Hepatic stellate cell (primary cell): Measurements from ENCODE around the gene ITPR2.
A peak's percentile ranks its signal among the peaks of the same experiment; 100 is the strongest.
"Not testable (repeated sequence)": the region's sequence is repeated elsewhere in the genome, so short reads cannot be mapped to it uniquely, and the experiment has no call there.

Source experiments
- DNase-seq: peaks from one replicate; pipeline ENCODE4 v3.0.0; 2011; ENCODE audit warnings: low spot score

The ITPR2 gene

DNA sequence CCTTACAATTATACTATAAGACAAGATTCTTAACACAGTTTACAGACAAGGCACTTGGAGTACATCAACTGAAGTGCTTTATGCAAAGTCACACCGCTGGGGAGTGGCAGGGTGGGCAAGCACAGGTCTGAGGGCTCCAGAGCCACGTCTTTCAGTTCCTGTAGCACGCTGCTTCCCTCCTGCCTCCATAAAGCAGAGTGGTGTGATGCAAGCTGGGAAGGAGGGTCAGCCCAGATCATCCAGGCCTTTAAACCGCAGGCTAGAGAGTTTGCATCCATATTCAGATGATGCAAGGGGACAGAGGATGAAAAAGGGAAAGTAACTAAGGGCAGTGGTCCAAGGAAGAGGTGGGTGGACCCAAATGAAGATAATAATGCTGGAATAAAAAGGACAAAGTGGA, 132.6 kb downstream of the ITPR2 start:
- DNase-seq, result no peak

DNA sequence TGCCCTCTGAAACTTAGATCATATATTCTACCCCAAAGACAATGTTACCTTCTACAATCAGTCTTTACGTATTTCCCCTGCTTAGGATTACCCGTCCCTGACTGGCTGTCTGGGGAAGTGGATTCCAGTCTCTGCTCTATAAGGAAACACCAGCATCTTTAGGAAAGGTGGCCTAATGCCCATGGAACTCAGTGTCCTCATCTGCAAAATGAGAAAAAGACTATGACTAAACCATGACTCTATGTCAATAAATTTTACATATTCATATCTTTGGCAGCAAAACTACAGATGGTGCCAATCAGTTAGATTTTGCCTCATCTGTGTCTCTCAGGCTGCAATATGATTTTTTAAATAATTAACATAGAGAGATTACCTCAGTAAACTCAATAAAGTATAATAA, 133.8 kb downstream of the ITPR2 start:
- DNase-seq, result no peak

DNA sequence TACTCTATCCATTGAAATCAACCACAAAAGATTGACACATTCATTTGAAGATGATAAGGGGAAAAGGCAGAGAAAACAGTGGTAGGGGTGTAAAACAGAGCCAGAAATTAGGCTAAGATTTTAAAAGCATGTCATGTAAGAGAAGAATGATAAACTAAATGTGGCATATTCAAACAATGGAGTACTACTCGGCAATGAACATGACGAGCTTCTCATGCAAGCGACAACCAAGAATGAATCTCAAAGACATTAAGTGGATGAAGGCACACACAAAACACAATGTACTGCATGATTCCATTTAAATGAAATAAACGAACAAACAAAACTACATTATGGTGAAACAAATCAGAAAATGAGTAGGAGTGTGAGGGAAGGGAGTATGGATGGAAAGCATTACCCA, 134.8 kb downstream of the ITPR2 start:
- no peak for DNase-seq

DNA sequence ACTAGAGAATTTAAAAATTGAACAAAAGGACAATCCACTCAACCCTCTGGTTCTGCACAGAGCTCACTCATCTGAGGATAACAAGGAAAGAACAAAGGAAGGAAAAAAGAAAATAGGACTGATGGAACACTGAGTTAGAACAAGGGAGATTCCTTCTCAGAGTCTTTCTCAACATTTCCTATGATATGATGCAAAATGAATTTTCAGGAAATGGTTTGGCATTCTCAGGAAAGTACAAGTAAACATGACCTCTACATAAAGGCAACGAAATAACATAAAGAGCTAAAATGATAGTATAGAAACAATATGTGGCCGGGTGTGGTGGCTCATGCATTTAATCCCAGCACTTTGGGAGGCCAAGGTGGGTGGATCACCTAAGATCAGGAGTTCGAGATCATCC, 135.8 kb downstream of the ITPR2 start:
- no peak for DNase-seq

DNA sequence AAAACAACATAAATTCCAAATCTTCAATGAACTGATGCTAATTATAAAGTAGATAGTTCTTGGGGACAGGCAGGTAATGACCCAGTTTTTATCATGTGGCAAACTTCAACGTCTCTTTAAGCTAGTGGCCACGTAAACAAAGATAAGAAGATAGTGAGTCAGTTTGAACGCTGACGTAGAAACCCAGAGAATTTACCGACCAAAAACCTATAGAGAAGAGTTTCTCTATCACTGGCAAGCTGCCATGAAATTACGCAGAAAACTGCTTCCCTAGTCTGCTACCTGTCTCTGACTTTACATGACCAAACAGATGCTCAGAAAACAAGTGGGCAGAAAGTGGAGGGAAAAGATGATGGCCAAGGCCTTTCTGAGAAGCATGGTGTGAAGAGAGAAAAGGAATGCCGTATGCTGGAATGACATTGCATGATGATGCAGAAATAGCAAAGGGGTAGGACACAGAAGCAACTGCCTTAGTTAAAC, 136.3 kb downstream of the ITPR2 start:
- DNase-seq, result no peak

DNA sequence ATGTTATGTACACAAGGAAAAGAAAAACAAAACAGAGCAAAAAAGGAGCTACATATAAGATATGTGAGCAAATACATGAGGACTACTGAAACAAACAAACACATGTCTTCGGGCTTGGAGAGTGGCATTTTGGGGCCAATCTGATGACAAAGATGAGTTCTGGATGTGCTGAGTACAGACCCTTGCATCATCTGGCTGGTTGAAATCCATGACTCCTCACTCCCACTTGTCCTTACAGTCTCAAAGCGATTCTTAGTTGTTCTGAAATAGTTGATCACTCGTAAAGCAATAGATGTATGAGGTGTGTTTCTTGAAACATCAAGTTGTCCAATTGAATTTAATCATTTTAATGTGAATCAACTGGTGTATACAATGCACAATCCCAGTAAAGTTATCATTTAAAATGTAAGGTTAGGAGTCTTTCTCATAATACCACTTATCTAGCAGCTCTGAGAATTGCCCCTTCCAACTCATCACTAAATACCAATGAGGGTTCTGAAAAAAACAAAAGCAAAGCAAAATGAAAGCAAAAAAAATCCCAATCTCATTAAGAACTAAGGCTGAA, 136.9 kb downstream of the ITPR2 start:
- DNase-seq, result no peak

DNA sequence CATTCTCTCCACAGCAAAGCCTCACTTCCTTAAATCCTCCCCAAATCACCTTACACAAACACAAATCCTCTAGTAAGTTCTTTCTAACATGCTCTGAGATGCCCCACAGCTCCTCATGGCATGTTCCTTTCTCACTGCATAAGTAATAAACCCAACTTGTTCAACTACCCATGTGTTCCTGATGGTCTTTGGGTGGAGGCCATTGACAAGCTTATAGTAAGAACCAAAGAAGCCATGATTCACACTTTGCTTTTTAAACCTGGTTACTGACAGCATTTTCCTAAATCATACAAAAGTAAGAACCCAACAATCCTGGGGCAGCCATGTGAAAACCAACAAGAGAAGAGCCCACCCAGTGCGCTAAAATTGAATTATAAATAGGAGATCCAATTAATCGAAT, 138.6 kb downstream of the ITPR2 start:
- DNase-seq, result no peak

DNA sequence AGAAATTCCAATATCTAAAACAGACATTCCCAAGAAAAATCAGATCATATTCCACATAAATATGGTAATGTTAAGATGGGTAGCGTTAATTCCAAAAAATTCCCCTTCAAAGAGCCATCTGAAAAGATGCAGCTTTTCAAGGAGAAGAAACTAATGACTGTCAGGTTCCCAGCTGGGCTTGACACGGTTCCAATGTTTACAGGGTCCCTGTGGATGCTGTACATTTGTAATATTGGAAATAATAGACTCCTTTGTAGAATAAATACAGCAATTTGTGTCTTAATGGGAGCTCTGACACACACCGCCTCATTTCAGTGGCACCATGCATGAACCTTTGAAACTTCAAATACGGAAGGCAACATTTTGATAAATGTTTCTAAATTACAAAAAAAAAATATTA, 140.6 kb downstream of the ITPR2 start:
- no peak for DNase-seq

DNA sequence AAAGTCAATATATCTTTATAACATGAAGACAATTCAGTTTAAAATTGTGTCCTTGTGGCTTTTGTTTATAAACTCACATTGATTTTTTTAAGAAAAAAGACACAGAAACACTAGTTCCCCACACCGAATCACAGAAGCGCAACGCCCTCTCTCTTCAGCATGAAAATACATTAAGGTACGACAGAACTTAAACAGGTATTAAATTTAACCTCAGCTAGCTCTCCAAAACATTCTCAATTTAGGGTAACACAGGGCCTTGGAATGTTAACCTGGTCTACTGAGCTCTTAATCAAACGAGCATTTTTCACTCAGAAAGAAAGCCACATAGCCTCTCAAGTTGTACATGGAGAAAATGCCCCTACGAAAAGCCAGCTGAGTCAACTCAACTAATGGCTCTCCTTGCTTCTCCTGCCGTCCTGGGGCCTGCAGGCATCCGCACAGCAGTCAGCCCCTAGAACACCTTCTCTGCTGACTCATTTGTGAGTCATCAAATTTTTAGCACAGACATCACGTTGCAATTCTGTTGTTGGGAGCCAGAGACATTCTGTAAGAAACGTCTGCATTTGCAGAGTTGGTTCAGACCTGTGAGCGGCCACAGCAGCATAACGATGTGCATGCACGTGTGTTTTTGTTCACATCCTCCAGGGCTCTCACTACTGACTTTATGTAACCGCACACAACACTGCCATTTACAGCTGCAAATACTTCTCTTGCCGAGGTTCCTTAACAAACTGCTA, 141.6 kb downstream of the ITPR2 start:
- DNase-seq, result peak; percentile 34

DNA sequence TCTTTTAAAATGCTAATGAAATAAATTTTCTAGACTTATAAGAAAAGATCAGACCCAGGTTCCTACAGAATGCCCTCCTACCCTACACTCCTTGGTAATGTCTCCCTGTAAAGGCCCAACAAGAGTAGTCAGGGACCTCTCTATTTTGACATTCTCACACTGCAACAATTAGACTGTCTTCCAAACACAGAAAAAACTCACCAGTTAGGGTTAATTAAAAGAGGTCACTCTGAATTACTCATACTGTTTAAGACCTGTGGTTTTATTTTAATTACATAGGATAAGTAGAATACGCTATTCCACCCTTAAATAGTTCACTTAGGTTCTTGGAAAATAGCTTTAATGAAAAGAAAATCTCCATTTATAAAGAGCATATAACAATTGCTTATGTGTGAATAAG, 142.4 kb downstream of the ITPR2 start:
- no peak for DNase-seq

DNA sequence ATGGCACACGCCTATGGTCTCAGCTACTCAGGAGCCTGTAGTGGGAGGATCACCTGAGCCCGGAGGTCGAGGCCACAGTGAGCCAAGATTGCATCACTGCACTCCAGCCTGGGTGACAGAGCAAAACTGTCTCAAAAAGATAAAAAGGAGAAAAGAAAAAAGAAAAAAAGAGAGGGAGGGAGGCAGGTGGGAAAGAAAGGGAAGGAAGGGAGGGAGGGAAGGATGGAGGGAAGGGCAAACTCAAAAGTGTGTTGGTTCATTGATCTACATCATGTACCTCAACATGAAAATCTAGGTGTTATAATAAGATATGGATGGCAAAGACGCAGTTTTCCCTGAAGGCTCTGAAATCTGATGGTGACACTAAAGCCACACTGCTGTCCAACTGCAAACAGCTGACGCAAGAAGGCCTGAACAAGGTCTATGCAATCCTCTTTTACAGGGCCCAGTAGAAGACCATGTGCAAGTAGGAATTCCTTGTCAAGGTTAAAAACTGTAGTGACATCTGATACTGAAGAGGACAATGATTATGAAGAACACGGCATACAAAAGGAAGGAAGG, 143.6 kb downstream of the ITPR2 start:
- DNase-seq, result no peak

DNA sequence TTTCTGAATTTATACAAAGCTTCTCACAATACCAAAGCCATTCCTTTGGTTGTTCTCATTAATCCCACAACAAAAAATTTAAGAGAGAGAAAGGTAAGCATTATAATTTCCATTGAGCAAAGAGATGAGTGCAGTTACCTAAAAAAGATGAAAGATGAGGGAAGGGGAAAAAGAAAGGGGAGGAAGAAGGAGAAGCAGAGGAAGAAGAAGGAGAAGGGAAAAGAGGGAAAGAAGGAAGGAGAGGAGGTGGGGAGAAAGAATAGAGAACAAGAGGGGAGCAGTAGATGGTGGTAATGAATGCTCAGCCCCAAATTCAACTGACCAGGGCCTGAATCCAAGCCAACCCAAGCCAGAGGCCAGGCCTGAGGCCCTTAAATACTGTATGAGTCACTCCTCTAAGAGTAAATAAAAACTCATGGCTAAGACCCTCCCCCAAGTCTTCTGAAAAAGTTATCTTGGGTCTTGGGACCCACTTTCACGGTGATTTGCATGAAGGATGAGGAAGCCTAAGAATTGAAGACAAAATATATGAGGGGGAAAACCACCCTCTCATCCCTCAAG, 144.6 kb downstream of the ITPR2 start:
- no peak for DNase-seq

DNA sequence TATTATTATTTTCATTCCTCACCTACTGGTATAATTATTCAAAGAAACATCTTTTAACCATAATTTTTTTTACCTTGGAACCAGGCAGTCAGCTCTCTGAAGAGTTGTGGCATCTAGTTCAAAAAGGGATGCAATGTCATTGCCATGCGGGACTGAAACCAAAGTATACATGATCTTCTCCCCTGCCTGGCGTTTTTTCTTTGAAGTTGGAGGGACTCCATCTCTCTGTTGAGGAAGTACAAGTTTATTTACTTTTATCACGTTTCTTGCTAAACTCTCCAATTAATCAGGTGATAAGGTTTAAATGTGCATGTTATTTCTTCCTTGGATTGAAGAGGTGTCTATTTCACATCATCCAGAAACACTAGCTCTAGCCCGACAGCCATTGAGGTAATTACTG, 146.6 kb downstream of the ITPR2 start:
- DNase-seq, result no peak

DNA sequence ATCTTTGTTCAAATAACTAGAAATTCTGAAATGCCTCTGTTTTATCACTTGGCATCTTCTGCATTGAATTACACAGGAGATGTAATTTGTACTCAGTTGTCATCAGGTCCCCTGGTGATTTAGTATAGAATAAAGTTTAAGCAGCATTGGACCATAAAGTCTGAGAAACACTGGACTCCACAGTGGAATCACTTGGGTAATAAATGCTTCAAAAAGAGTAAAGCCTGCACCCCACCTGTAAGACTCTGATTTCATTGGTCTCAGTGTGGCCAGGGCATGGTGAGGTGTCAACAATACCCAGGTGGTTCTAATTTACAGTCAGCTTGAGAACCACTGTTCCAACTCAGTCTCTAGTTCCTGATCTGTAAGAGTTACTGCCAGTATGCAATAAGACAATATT, 148.9 kb downstream of the ITPR2 start:
- DNase-seq, result no peak

DNA sequence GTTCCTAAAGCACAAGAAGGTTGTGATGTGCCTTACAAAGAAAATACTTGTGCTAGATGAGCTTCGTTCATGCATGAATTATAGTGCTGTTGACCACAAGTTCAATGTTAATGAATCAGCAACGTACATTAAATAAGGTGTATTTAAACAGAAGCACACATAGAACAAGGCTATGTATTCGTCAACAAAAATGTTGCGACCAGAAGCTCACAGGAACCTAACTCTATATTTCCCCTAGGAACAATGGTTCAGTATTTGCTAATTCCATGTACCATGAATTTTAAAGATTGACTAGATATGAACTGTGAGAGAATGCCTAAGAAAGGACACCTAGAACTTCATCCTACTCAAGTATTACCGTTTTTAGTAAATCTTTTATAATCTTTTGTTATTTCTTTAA, 149.6 kb downstream of the ITPR2 start:
- DNase-seq, result no peak

DNA sequence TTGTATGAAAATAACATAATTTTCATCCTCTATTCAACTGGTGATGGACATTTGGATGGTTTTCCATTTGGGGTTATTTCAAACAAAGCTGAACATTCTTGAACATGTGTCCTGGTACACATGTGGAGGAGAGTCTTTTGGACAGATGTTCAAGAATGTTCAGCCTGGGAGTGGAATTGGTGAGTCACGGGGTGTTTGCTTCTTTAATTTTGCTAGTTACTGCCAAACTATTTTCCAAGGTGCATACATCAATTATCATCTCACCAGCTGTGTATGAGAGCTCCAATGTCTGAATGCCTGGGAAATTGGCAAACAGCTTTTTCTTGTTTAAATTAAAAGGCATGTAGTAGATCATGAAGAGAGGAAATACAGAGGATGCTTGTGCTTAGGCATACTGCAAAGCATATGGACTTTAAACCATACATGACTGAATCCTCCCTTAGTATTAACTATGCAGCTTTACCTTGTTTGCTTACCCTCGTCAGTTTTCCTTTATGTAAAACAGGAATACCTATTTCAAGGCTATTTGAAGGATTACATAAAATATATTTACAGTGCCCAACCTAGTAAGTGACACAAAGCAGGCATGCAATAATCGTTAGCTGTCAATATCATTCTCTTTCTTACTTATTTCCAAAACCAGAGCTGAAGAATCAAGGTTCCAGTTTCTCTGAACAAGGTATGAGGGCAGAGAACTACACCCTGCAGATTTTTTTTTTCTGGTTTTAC, 152.1 kb downstream of the ITPR2 start:
- DNase-seq, result no peak

DNA sequence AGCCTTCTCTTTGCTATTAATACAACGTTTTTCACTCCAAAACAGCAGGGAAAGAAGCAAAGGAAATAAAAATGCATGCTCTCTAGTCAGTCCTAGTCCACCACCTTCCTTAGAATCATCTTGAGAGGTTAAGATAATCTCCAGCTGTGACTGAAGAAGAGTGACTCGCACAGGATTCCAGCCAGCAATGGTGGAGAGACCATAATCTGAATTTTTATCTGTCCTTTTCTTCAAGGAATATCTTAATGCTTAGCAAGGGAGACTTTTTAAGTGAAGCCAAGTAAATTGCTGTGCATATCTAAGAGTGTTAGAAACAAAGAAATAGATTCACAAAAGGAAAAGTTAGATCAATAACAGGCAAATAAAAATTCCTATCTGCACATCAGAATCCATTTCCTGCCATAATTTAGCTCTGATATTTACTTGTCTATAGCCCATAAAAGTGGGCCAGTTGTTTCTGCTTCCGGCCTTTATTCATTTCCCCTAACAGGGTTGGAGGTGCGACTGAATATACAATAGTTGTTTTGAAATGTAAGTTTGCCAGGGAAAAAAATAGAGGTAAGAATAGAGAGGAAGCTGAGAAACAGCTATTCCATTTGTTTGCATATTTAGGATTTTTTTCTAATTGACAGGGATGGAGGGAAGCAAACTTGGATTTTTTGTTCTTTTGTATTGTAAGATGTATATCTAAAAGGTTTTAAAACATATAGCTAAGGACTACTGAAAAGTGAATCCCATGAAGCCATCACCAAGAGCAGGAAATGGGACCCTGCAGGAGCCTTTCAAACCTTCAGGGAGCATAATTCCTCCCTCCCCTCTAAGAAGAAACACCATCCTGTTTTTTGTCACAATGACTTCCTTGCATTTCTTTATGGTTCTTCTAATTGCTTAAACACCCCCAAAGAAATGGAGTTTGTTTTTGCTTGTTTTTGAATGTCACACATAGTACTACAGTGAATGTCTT, 154.0 kb downstream of the ITPR2 start:
- DNase-seq, result peak; percentile 22

DNA sequence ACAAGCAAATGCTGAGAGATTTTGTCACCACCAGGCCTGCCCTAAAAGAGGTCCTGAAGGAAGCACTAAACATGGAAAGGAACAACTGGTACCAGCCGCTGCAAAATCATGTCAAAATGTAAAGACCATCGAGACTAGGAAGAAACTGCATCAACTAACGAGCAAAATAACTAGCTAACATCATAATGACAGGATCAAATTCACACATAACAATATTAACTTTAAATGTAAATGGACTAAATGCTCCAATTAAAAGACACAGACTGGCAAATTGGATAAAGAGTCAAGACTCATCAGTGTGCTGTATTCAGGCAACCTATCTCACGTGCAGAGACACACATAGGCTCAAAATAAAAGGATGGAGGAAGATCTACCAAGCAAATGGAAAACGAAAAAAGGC, 161.5 kb downstream of the ITPR2 start:
- DNase-seq, result not testable (repeated sequence)

DNA sequence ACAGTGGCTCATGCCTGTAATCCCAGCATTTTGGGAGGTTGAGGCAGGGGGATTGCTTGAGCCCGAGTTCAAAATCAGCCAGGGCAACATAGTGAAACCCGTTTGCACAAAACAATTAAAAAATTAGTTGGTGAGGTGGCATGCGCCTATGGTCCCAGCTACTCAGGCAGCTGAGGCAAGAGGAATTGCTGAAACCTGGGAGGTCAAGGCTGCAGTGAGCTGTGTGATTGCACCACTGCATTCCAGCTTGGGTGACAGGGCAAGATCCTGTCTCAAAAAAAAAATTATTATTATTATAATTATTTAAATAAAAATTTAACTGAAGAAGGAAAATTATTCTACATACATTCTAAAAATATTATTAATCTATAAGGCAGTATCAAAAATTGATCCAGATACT, 164.1 kb downstream of the ITPR2 start:
- no peak for DNase-seq

DNA sequence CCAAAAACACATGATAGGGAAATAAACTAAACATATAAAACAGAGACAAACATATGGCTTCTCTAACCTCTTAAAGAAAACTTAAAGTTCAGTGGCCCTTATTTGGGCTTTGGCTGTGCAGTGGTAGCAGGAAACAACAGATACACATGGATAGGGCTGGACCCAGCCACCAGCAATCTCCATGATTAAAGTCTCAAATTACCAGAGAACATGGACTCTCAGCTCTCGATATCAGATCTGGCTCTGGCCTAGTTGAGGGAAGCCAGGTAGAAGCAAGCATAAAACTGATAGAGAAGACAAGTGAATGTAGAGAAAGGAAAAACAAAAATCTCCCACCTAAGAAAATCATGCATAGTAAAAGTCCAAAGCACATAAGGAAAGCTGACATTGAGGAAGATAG, 164.8 kb downstream of the ITPR2 start:
- no peak for DNase-seq

DNA sequence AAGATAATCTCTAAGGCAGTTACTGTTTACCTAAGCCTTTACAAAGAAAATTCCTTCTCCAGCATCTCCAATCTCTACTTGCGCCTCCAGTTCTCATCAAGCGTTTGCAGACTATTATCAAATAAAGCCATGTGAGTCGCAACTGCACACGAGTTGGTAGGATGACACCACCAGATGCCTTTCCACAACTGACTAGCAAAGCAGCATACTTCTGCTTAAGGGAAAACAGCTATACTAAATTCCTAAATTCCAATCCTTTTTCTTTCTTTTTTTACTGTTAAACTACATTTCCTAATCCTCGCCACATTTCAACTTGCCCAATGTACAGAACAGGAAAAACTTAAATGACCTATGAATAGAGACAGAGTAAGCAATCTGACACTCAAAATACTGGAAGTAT, 166.7 kb downstream of the ITPR2 start:
- DNase-seq, result no peak

DNA sequence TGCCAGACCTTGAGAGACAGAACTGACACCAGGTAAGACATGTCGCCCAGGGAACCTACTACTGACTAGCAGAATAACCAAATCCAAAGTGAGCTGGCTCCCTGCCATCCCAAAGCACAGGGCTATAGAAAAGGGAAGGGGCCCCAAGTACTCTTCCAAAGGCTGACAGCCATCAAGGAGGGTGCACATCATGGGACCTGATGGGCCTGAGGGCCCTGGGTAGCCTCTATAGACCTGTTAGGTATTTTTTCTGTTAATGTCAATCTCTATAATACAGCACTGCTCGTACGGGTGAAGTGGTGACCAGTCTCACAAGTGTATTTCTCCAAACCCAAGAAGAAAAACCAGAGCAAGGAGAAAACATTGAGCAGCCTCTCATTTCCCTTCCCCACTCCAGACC, 171.6 kb downstream of the ITPR2 start:
- DNase-seq, result no peak
